ENCODE measurements around the gene MCTP1. TPM values are rescaled to one million over a fixed set of nuclear protein-coding genes. Genes with fewer than 3 reads are reported as not detected.

Gene MCTP1
- total RNA-seq, 4 donors from 2014 or later: 11.2 to 43.6 (median 16.8) TPM

GRCh38 chr5:95285409-95285755, 488 bp upstream of the MCTP1 start:
- Histone ChIP-seq H3K27ac (replicated peaks in 1 of 4) (no peak overlapping the region), H3K36me3 (no peaks in the 10 kb centered on the region), H3K9me3 (no peaks in the 10 kb centered on the region), H3K4me3 (peak overlapping the region; percentile 59 to 69 (median 64)), H3K27me3 (peaks cover 0 to 77% (median 26%) of the 10 kb centered on the region in 4 donors), H3K4me1 (peaks cover 20 to 28% (median 26%) of the 10 kb centered on the region in 4 donors)
- no peak for DNase-seq (ENCODE audit: extremely low spot score)
- TF ChIP-seq EP300 (IDR thresholded peaks at IDR 0.05) (no peak), POLR2A (IDR thresholded peaks at IDR 0.05; ENCODE audit: low read depth) (no peak), CTCF (IDR thresholded peaks at IDR 0.05) (no peak), POLR2AphosphoS5 (IDR thresholded peaks at IDR 0.05) (no peak)
- intact Hi-C loops (cut with DNase I): no loop called here
- WGBS: 2% methylated on average over 13 of the region's 13 CpGs

GRCh38 chr5:95283761-95284571, 928 bp downstream of the MCTP1 start:
- no peaks in the 10 kb centered on the region for H3K36me3 ChIP-seq
- no peak overlapping the region for H3K27ac ChIP-seq (replicated peaks in 1 of 4)
- H3K27me3 ChIP-seq: peaks cover 0 to 75% (median 26%) of the 10 kb centered on the region in 4 donors
- WGBS: 1% methylated on average over 37 of the region's 89 CpGs
- peaks cover 20 to 28% (median 26%) of the 10 kb centered on the region in 4 donors for H3K4me1 ChIP-seq
- peak in 1 of 3 experiments; percentile 25 for TF ChIP-seq CTCF (IDR thresholded peaks at IDR 0.05)
- TF ChIP-seq POLR2AphosphoS5 (IDR thresholded peaks at IDR 0.05): no peak
- TF ChIP-seq EP300 (IDR thresholded peaks at IDR 0.05): no peak
- no peak for TF ChIP-seq POLR2A (IDR thresholded peaks at IDR 0.05; ENCODE audit: low read depth)
- no peak for DNase-seq (ENCODE audit: extremely low spot score)
- intact Hi-C loops (cut with DNase I): no loop called here
- peak overlapping the region; percentile 59 to 69 (median 64) for H3K4me3 ChIP-seq
- no peaks in the 10 kb centered on the region for H3K9me3 ChIP-seq

- 20% methylated on average over 10 of the region's 10 CpGs for WGBS
- peak overlapping the region; percentile 59 to 69 (median 64) for H3K4me3 ChIP-seq
- peaks cover 0 to 78% (median 26%) of the 10 kb centered on the region in 4 donors for H3K27me3 ChIP-seq
These were observed 1.8 kb downstream of the MCTP1 start for GRCh38 chr5:95283022-95283615.

GRCh38 chr5:95281226-95281625, 3.7 kb downstream of the MCTP1 start:
- Histone ChIP-seq H3K36me3 (no peaks in the 10 kb centered on the region), H3K27me3 (peaks cover 0 to 76% (median 26%) of the 10 kb centered on the region in 4 donors), H3K27ac (replicated peaks in 1 of 4) (no peak overlapping the region), H3K9me3 (no peaks in the 10 kb centered on the region), H3K4me1 (peaks cover 20 to 28% (median 26%) of the 10 kb centered on the region in 4 donors), H3K4me3 (no peak overlapping the region)
- 52% methylated on average over 2 of the region's 2 CpGs for WGBS
- DNase-seq (ENCODE audit: extremely low spot score): no peak
- intact Hi-C loops (cut with DNase I): no loop called here
- TF ChIP-seq CTCF (IDR thresholded peaks at IDR 0.05) (no peak), POLR2AphosphoS5 (IDR thresholded peaks at IDR 0.05) (no peak), POLR2A (IDR thresholded peaks at IDR 0.05; ENCODE audit: low read depth) (no peak), EP300 (IDR thresholded peaks at IDR 0.05) (no peak)

More at GRCh38 chr5:95283022-95283615, 1.8 kb downstream of the MCTP1 start:
- Histone ChIP-seq H3K9me3 (no peaks in the 10 kb centered on the region), H3K4me1 (peaks cover 20 to 28% (median 26%) of the 10 kb centered on the region in 4 donors), H3K27ac (replicated peaks in 1 of 4) (no peak overlapping the region), H3K36me3 (no peaks in the 10 kb centered on the region)
- intact Hi-C loops (cut with DNase I): no loop called here
- no peak for DNase-seq (ENCODE audit: extremely low spot score)
- TF ChIP-seq CTCF (IDR thresholded peaks at IDR 0.05) (no peak), POLR2AphosphoS5 (IDR thresholded peaks at IDR 0.05) (no peak), POLR2A (IDR thresholded peaks at IDR 0.05; ENCODE audit: low read depth) (no peak)

Measured in esophagus muscularis mucosa (tissue), 4 donors.